ENCODE measurements around the gene PRR19. TPM values are rescaled to one million over a fixed set of nuclear protein-coding genes. Genes with fewer than 3 reads are reported as not detected.

PRR19 gene
- total RNA-seq, 4 donors from 2014 or later: 0.30 to 0.44 TPM; not detected in 2

DNA sequence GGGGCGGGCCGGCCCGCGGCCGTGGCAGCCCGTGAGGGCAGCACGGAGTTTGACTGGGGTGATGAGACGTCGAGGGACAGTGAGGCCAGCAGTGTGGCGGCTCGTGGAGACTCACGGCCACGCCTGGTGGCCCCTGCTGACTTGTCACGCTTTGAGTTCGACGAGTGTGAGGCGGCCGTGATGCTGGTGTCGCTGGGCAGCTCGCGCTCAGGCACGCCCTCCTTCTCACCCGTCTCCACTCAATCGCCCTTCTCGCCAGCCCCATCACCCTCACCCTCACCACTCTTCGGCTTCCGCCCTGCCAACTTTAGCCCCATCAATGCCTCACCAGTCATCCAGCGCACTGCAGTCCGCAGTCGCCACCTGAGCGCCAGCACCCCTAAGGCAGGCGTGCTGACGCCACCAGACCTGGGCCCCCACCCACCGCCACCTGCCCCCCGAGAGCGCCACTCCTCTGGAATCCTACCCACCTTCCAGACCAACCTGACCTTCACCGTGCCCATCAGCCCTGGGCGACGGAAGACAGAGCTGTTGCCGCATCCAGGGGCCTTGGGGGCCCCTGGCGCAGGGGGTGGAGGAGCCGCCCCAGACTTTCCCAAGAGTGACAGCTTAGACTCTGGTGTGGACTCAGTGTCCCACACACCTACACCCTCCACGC, 28.4 kb upstream of the PRR19 start:
- Histone ChIP-seq H3K4me3 (no peak overlapping the region), H3K4me1 (peaks cover 0 to 81% (median 50%) of the 10 kb centered on the region in 4 donors), H3K36me3 (peaks cover 0 to 47% (median 19%) of the 10 kb centered on the region in 3 donors), H3K9me3 (no peaks in the 10 kb centered on the region), H3K27ac (peak overlapping the region in 2 of 4 donors; percentile 29 to 100), H3K27me3 (no peaks in the 10 kb centered on the region)
- no peak for TF ChIP-seq POLR2A (IDR thresholded peaks at IDR 0.05)
- TF ChIP-seq CTCF (IDR thresholded peaks at IDR 0.05): no peak
- no peak for DNase-seq (ENCODE audit: low spot score in 2 of 2)
- WGBS, 2 donors: 90 to 93% methylated on average over 42 to 43 of the region's 43 CpGs

DNA sequence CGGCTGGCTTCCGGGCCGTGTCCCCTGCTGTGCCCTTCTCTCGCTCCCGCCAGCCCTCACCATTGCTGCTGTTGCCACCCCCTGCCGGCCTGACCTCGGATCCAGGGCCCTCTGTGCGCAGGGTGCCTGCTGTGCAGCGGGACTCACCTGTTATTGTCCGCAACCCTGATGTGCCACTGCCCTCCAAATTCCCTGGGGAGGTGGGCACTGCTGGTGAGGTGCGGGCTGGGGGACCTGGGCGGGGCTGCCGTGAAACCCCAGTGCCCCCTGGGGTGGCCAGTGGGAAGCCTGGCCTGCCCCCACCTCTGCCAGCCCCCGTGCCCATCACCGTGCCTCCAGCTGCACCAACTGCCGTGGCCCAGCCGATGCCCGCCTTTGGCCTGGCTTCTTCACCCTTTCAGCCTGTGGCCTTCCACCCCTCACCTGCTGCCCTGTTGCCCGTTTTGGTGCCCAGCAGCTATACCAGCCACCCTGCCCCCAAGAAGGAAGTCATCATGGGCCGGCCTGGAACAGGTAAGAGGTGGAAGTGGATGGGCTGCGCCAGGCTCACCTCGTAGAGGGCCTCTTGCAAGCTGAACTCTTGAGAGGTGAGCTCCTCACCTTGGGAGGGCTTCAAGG, 27.8 kb upstream of the PRR19 start:
- WGBS, 2 donors: 89 to 90% methylated on average over 20 to 22 of the region's 22 CpGs

GRCh38 chr19:42275103-42275502, 26.8 kb upstream of the PRR19 start:
- no peak for DNase-seq (ENCODE audit: low spot score in 2 of 2)
- 71 to 76% methylated on average over 7 of the region's 7 CpGs for WGBS, 2 donors
- Histone ChIP-seq H3K9me3 (no peaks in the 10 kb centered on the region), H3K36me3 (peaks cover 0 to 47% (median 19%) of the 10 kb centered on the region in 3 donors), H3K4me1 (peaks cover 0 to 88% (median 58%) of the 10 kb centered on the region in 4 donors), H3K4me3 (no peak overlapping the region), H3K27me3 (no peaks in the 10 kb centered on the region), H3K27ac (peak overlapping the region in 2 of 4 donors; percentile 54 to 96)
- TF ChIP-seq CTCF (IDR thresholded peaks at IDR 0.05) (no peak), POLR2A (IDR thresholded peaks at IDR 0.05) (no peak), EP300 (IDR thresholded peaks at IDR 0.05) (no peak)

More for the DNA sequence above, 27.8 kb upstream of the PRR19 start:
- Histone ChIP-seq H3K9me3 (no peaks in the 10 kb centered on the region), H3K27me3 (no peaks in the 10 kb centered on the region), H3K4me1 (peaks cover 0 to 88% (median 56%) of the 10 kb centered on the region in 4 donors), H3K4me3 (no peak overlapping the region), H3K36me3 (peaks cover 0 to 47% (median 19%) of the 10 kb centered on the region in 3 donors), H3K27ac (peak overlapping the region in 2 of 4 donors; percentile 39 to 96)
- no peak for TF ChIP-seq EP300 (IDR thresholded peaks at IDR 0.05)
- TF ChIP-seq POLR2A (IDR thresholded peaks at IDR 0.05): no peak
- no peak for TF ChIP-seq CTCF (IDR thresholded peaks at IDR 0.05)
- no peak for DNase-seq (ENCODE audit: low spot score in 2 of 2)

- no peak for TF ChIP-seq POLR2A (IDR thresholded peaks at IDR 0.05)
- TF ChIP-seq EP300 (IDR thresholded peaks at IDR 0.05): no peak
- H3K27me3 ChIP-seq: no peaks in the 10 kb centered on the region
- peaks cover 0 to 47% (median 19%) of the 10 kb centered on the region in 3 donors for H3K36me3 ChIP-seq
- 79 to 81% methylated on average over 3 of the region's 3 CpGs for WGBS, 2 donors
- H3K27ac ChIP-seq: peak overlapping the region in 3 of 4 donors; percentile 33 to 99 (median 96)
- no peaks in the 10 kb centered on the region for H3K9me3 ChIP-seq
- no peak overlapping the region for H3K4me3 ChIP-seq
- peaks cover 0 to 84% (median 53%) of the 10 kb centered on the region in 4 donors for H3K4me1 ChIP-seq
- DNase-seq (ENCODE audit: low spot score in 2 of 2): no peak
Measured at GRCh38 chr19:42275517-42275916, 26.4 kb upstream of the PRR19 start.

- H3K36me3 ChIP-seq: peaks cover 0 to 47% (median 19%) of the 10 kb centered on the region in 3 donors
- WGBS, 2 donors: 45 to 77% methylated on average over 3 of the region's 3 CpGs
Measured at GRCh38 chr19:42276284-42276683, 25.6 kb upstream of the PRR19 start.

More at GRCh38 chr19:42276284-42276683, 25.6 kb upstream of the PRR19 start:
- Histone ChIP-seq H3K9me3 (no peaks in the 10 kb centered on the region), H3K27me3 (no peaks in the 10 kb centered on the region), H3K4me1 (peaks cover 0 to 84% (median 51%) of the 10 kb centered on the region in 4 donors), H3K27ac (peak overlapping the region in 3 of 4 donors; percentile 33 to 99 (median 96)), H3K4me3 (no peak overlapping the region)
- no peak for DNase-seq (ENCODE audit: low spot score in 2 of 2)
- TF ChIP-seq POLR2A (IDR thresholded peaks at IDR 0.05): no peak
- TF ChIP-seq EP300 (IDR thresholded peaks at IDR 0.05): no peak
- no peak for TF ChIP-seq CTCF (IDR thresholded peaks at IDR 0.05)

Data from tibial nerve (tissue), 4 donors.